RPMI8226 (cell line): Measurements from ENCODE around the gene NCOA4.
"Not testable (repeated sequence)": the region's sequence is repeated elsewhere in the genome, so short reads cannot be mapped to it uniquely, and the experiment has no call there.

Experiments
- DNase-seq: peaks from one replicate; pipeline ENCODE4 v3.0.0-alpha.2; 2015

Gene NCOA4

GRCh38 chr10:45978554-45978953, 51.9 kb downstream of the NCOA4 start:
- DNase-seq = not testable (repeated sequence)

GRCh38 chr10:45974041-45974440, 56.4 kb downstream of the NCOA4 start:
- not testable (repeated sequence) for DNase-seq

- DNase-seq = not testable (repeated sequence)
Observed at GRCh38 chr10:45972813-45973169, 57.6 kb downstream of the NCOA4 start.

- DNase-seq = peak; percentile 86
Observed at GRCh38 chr10:45972106-45972812, 58.2 kb downstream of the NCOA4 start, which contains the start of gene TIMM23. TSS of gene TIMM23 (plus strand) at chr10:45972489. CDS start at chr10:45972625, 136 bp downstream.

GRCh38 chr10:45971742-45972105, 58.7 kb downstream of the NCOA4 start:
- not testable (repeated sequence) for DNase-seq

- not testable (repeated sequence) for DNase-seq
Observed at GRCh38 chr10:45971019-45971418, 59.4 kb downstream of the NCOA4 start.

- DNase-seq = not testable (repeated sequence)
Observed at GRCh38 chr10:45962686-45963452, 67.6 kb downstream of the NCOA4 start.

- DNase-seq = not testable (repeated sequence)
Observed at GRCh38 chr10:45957928-45958327, 72.5 kb downstream of the NCOA4 start.

- DNase-seq = not testable (repeated sequence)
Observed at GRCh38 chr10:45956634-45957033, 73.8 kb downstream of the NCOA4 start.
